Measurements from ENCODE around the gene ANKRD10.

The ANKRD10 gene

DNA sequence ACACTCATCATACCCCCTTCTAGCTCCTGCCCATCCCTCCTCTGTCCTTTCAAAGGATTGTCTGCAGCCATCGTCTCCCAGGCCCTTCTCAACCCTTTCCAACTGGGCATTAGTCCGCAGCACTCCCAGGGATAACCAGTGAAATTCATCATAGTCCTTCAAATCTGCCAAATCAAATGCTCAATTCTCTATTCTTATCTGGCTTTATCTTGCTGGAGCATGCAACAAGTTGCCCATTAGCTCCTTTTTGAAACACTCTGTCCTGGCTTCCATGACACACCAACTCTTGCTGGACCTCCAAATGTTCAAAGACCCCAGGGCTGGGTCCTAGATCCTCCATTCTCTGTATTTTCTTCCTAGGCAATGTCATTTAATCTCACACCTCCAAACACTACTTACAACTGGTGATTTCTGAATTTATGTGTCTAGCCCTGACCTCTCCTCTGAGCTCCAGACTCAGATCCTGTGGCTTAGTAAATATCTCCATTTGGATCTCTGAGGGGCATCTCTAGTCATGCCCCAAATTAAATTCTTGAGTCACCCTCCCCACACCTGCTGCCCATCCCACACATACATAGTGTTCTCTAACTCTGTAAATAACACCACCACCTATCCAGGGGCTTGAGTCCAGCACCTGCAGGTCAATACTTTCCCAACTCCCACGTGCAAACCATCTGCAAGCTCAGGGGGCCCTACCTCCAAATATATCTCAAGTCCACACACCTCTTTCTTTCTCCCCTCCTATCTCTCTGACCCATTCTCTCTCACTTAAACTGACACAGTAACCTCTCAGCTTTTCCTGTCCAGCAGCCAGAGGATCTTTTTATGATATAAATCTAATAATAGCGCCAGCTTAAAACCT lies 9.1 kb upstream of the ANKRD10 start:
- no peak for DNase-seq (ENCODE audit: low read depth)
- Histone ChIP-seq H3K9me3 (ENCODE audit: control insufficient read depth, low read length) (no peaks in the 10 kb centered on the region), H3K4me3 (ENCODE audit: low read length) (no peak overlapping the region), H3K27me3 (replicated peaks; ENCODE audit: control insufficient read depth, insufficient read depth, low read length) (peaks cover 14% of the 10 kb centered on the region), H3K9ac (ENCODE audit: low read length) (no peak overlapping the region), H3K4me1 (ENCODE audit: control insufficient read depth, insufficient read depth, low read length) (no peaks in the 10 kb centered on the region), H3K36me3 (ENCODE audit: control insufficient read depth, insufficient read depth, low read length, severe bottlenecking) (no peaks in the 10 kb centered on the region)

- no peak overlapping the region for H3K4me3 ChIP-seq (ENCODE audit: low read length)
- peaks cover 14% of the 10 kb centered on the region for H3K27me3 ChIP-seq (replicated peaks; ENCODE audit: control insufficient read depth, insufficient read depth, low read length)
- no peaks in the 10 kb centered on the region for H3K4me1 ChIP-seq (ENCODE audit: control insufficient read depth, insufficient read depth, low read length)
- H3K9ac ChIP-seq (ENCODE audit: low read length): no peak overlapping the region
- H3K9me3 ChIP-seq (ENCODE audit: control insufficient read depth, low read length): no peaks in the 10 kb centered on the region
- no peaks in the 10 kb centered on the region for H3K36me3 ChIP-seq (ENCODE audit: control insufficient read depth, insufficient read depth, low read length, severe bottlenecking)
- no peak for DNase-seq (ENCODE audit: low read depth)
Measured at GRCh38 chr13:110923086-110923485, 8.2 kb upstream of the ANKRD10 start.

DNA sequence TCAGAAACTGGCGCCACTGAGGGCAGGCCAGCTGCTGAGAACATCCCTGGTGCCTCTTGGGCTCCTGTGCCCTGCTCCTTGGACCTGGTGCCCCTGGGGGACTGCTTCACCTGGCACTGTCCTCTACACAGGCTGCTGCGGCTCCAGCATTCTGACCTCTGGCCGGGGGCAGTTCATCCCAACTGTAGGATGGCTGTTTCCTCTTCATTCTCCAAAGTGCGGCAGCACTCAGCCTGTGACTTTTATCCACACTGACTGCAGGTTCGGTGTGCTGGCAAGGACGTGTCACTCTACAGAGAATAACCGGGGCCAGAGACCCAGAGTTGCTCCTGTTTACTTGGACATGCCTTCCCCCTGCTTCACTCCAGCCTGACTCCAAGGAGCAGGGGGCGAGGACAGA lies 7.6 kb upstream of the ANKRD10 start:
- Histone ChIP-seq H3K9me3 (ENCODE audit: control insufficient read depth, low read length) (no peaks in the 10 kb centered on the region), H3K36me3 (ENCODE audit: control insufficient read depth, insufficient read depth, low read length, severe bottlenecking) (no peaks in the 10 kb centered on the region), H3K4me3 (ENCODE audit: low read length) (no peak overlapping the region), H3K27me3 (replicated peaks; ENCODE audit: control insufficient read depth, insufficient read depth, low read length) (peaks cover 14% of the 10 kb centered on the region), H3K4me1 (ENCODE audit: control insufficient read depth, insufficient read depth, low read length) (no peaks in the 10 kb centered on the region), H3K9ac (ENCODE audit: low read length) (no peak overlapping the region)
- DNase-seq (ENCODE audit: low read depth): no peak

GRCh38 chr13:110921695-110922094 lies 6.8 kb upstream of the ANKRD10 start:
- H3K4me3 ChIP-seq (ENCODE audit: low read length): no peak overlapping the region
- H3K27me3 ChIP-seq (replicated peaks; ENCODE audit: control insufficient read depth, insufficient read depth, low read length): peaks cover 14% of the 10 kb centered on the region
- DNase-seq (ENCODE audit: low read depth): no peak
- H3K9ac ChIP-seq (ENCODE audit: low read length): no peak overlapping the region
- H3K36me3 ChIP-seq (ENCODE audit: control insufficient read depth, insufficient read depth, low read length, severe bottlenecking): no peaks in the 10 kb centered on the region
- H3K4me1 ChIP-seq (ENCODE audit: control insufficient read depth, insufficient read depth, low read length): peaks cover 7% of the 10 kb centered on the region
- no peaks in the 10 kb centered on the region for H3K9me3 ChIP-seq (ENCODE audit: control insufficient read depth, low read length)

- no peaks in the 10 kb centered on the region for H3K36me3 ChIP-seq (ENCODE audit: control insufficient read depth, insufficient read depth, low read length, severe bottlenecking)
- no peak overlapping the region for H3K4me3 ChIP-seq (ENCODE audit: low read length)
- H3K4me1 ChIP-seq (ENCODE audit: control insufficient read depth, insufficient read depth, low read length): peaks cover 12% of the 10 kb centered on the region
- H3K9me3 ChIP-seq (ENCODE audit: control insufficient read depth, low read length): no peaks in the 10 kb centered on the region
- no peak for DNase-seq (ENCODE audit: low read depth)
- no peak overlapping the region for H3K9ac ChIP-seq (ENCODE audit: low read length)
- H3K27me3 ChIP-seq (replicated peaks; ENCODE audit: control insufficient read depth, insufficient read depth, low read length): peaks cover 14% of the 10 kb centered on the region
Measured at GRCh38 chr13:110921209-110921608, 6.3 kb upstream of the ANKRD10 start.

- no peak overlapping the region for H3K9ac ChIP-seq (ENCODE audit: low read length)
- DNase-seq (ENCODE audit: low read depth): no peak
- H3K4me1 ChIP-seq (ENCODE audit: control insufficient read depth, insufficient read depth, low read length): peaks cover 17% of the 10 kb centered on the region
- peaks cover 14% of the 10 kb centered on the region for H3K27me3 ChIP-seq (replicated peaks; ENCODE audit: control insufficient read depth, insufficient read depth, low read length)
- no peaks in the 10 kb centered on the region for H3K9me3 ChIP-seq (ENCODE audit: control insufficient read depth, low read length)
- no peak overlapping the region for H3K4me3 ChIP-seq (ENCODE audit: low read length)
- H3K36me3 ChIP-seq (ENCODE audit: control insufficient read depth, insufficient read depth, low read length, severe bottlenecking): no peaks in the 10 kb centered on the region
Measured at GRCh38 chr13:110920038-110920437, 5.2 kb upstream of the ANKRD10 start.

GRCh38 chr13:110916301-110917142 lies 1.7 kb upstream of the ANKRD10 start:
- H3K27me3 ChIP-seq (replicated peaks; ENCODE audit: control insufficient read depth, insufficient read depth, low read length): peaks cover under 1% of the 10 kb centered on the region
- peak overlapping the region; percentile 96 for H3K9ac ChIP-seq (ENCODE audit: low read length)
- peaks cover 35% of the 10 kb centered on the region for H3K4me1 ChIP-seq (ENCODE audit: control insufficient read depth, insufficient read depth, low read length)
- no peaks in the 10 kb centered on the region for H3K36me3 ChIP-seq (ENCODE audit: control insufficient read depth, insufficient read depth, low read length, severe bottlenecking)
- peak overlapping the region; percentile 93 for H3K4me3 ChIP-seq (ENCODE audit: low read length)
- H3K9me3 ChIP-seq (ENCODE audit: control insufficient read depth, low read length): no peaks in the 10 kb centered on the region
- DNase-seq (ENCODE audit: low read depth): peak; percentile 86

- H3K9me3 ChIP-seq (ENCODE audit: control insufficient read depth, low read length): no peaks in the 10 kb centered on the region
- DNase-seq (ENCODE audit: low read depth): no peak
- H3K27me3 ChIP-seq (replicated peaks; ENCODE audit: control insufficient read depth, insufficient read depth, low read length): no peaks in the 10 kb centered on the region
- no peaks in the 10 kb centered on the region for H3K36me3 ChIP-seq (ENCODE audit: control insufficient read depth, insufficient read depth, low read length, severe bottlenecking)
- H3K4me3 ChIP-seq (ENCODE audit: low read length): peak overlapping the region; percentile 93
- H3K4me1 ChIP-seq (ENCODE audit: control insufficient read depth, insufficient read depth, low read length): peaks cover 36% of the 10 kb centered on the region
- peak overlapping the region; percentile 96 for H3K9ac ChIP-seq (ENCODE audit: low read length)
Measured at GRCh38 chr13:110915874-110916206, 971 bp upstream of the ANKRD10 start.

DNA sequence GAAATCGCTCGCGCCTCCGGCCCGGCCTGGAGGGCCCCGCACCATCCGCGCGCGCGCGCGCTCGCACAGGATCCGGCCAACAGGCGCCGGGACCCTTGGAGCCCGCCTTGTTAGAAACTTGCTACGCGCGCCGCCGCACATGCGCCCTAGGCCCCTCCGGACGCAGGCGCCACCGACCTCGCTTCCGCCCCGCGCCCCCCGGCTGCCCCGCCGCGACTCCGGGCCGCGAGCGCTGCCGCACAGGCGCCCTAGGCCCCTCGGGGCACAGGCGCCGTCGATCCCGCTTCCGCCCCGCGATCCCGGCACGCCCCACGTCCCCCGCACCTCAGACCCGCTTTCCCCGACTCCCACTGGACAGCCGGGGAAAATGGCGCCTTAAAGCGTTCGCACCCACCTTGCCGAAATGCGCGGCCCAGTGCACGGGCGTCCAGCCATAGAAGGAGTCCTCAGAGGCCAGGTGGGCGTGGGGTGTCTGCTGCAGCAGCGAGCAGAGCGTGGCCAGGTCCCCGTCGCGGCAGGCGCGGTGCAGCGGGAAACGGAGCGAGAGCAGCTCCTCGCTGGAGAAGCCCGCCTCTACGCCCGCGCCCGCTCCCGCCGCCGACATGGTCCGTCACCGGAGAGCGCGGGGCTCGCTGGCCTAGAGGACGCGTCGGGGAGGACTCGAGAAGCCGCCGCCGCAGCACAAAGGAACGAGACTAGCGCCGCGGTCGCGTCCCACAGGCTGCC lies 375 bp downstream of the ANKRD10 start:
- H3K36me3 ChIP-seq (ENCODE audit: control insufficient read depth, insufficient read depth, low read length, severe bottlenecking): peaks cover 11% of the 10 kb centered on the region
- H3K9ac ChIP-seq (ENCODE audit: low read length): peak overlapping the region; percentile 98
- H3K9me3 ChIP-seq (ENCODE audit: control insufficient read depth, low read length): no peaks in the 10 kb centered on the region
- peak; percentile 88 for DNase-seq (ENCODE audit: low read depth)
- no peaks in the 10 kb centered on the region for H3K27me3 ChIP-seq (replicated peaks; ENCODE audit: control insufficient read depth, insufficient read depth, low read length)
- H3K4me3 ChIP-seq (ENCODE audit: low read length): peak overlapping the region; percentile 98
- H3K4me1 ChIP-seq (ENCODE audit: control insufficient read depth, insufficient read depth, low read length): peaks cover 44% of the 10 kb centered on the region

GRCh38 chr13:110914081-110914330 lies 863 bp downstream of the ANKRD10 start:
- H3K9ac ChIP-seq (ENCODE audit: low read length): peak overlapping the region; percentile 98
- peaks cover 14% of the 10 kb centered on the region for H3K36me3 ChIP-seq (ENCODE audit: control insufficient read depth, insufficient read depth, low read length, severe bottlenecking)
- no peaks in the 10 kb centered on the region for H3K27me3 ChIP-seq (replicated peaks; ENCODE audit: control insufficient read depth, insufficient read depth, low read length)
- peak overlapping the region; percentile 98 for H3K4me3 ChIP-seq (ENCODE audit: low read length)
- peaks cover 44% of the 10 kb centered on the region for H3K4me1 ChIP-seq (ENCODE audit: control insufficient read depth, insufficient read depth, low read length)
- no peaks in the 10 kb centered on the region for H3K9me3 ChIP-seq (ENCODE audit: control insufficient read depth, low read length)
- no peak for DNase-seq (ENCODE audit: low read depth)

Measured in adipocyte (in vitro differentiated cells).